C4-2B (cell line): Measurements from ENCODE around the gene CXCL13.
"Not testable (repeated sequence)": the region's sequence is repeated elsewhere in the genome, so short reads cannot be mapped to it uniquely, and the experiment has no call there.

Experiments
- H3K27ac ChIP-seq: fragments of 450-650 bp; 2 replicates; pipeline ENCODE4 v1.5.1; 2017
- ZFX ChIP-seq: fragments of 450-650 bp; IDR thresholded peaks from 2 replicates; pipeline ENCODE4 v1.6.1; 2017
- TF ChIP-seq, protein P1 (sequence below): fragments of 450-650 bp; conservative IDR thresholded peaks from 2 replicates; pipeline ENCODE4 v1.5.1; 2017; ENCODE audit warnings: mild to moderate bottlenecking

The CXCL13 gene

DNA sequence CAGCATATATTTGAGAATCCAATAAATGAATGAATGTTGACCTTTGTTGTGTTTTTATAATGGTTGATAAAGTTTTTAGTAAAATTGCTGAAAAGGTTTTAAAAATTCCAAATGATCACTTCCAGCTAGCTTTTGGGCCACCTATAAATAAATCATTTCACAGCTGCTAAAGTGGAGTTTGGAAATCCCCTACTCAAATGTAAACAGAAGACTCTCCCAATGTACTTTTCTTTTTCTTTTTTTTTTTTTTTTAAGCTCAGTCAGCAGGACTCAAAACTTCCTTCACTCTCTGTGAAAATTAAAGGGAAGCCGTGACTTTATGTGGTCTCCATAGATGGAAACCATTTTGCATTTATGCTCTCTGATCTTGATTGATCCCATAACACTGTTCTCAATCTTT, 45.2 kb downstream of the CXCL13 start:
- no peak overlapping the region for H3K27ac ChIP-seq
- TF ChIP-seq, protein P1, sequence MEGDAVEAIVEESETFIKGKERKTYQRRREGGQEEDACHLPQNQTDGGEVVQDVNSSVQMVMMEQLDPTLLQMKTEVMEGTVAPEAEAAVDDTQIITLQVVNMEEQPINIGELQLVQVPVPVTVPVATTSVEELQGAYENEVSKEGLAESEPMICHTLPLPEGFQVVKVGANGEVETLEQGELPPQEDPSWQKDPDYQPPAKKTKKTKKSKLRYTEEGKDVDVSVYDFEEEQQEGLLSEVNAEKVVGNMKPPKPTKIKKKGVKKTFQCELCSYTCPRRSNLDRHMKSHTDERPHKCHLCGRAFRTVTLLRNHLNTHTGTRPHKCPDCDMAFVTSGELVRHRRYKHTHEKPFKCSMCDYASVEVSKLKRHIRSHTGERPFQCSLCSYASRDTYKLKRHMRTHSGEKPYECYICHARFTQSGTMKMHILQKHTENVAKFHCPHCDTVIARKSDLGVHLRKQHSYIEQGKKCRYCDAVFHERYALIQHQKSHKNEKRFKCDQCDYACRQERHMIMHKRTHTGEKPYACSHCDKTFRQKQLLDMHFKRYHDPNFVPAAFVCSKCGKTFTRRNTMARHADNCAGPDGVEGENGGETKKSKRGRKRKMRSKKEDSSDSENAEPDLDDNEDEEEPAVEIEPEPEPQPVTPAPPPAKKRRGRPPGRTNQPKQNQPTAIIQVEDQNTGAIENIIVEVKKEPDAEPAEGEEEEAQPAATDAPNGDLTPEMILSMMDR, result no peak
- no peak for TF ChIP-seq ZFX

DNA sequence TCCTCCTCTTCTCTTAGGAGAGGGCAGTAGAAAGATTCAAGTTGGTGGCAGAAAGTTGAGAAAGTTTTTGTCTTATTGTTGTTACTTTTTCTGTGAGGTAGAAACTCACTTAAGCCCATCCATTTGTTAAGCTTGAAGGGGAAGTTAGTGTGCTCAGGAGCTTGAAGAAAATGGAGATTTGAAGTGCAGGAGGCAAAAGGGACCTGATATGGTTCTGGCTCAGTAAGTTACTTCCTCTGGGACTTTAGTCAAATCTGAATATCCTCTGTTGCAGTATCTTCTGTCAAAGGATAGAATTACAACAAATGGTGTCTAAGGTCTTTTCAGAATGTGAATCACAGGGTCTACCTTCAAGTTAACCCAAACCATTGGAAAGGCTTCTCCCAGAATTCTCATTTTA, 46.2 kb downstream of the CXCL13 start:
- TF ChIP-seq, protein P1, result no peak
- no peak for TF ChIP-seq ZFX
- H3K27ac ChIP-seq, result no peak overlapping the region

DNA sequence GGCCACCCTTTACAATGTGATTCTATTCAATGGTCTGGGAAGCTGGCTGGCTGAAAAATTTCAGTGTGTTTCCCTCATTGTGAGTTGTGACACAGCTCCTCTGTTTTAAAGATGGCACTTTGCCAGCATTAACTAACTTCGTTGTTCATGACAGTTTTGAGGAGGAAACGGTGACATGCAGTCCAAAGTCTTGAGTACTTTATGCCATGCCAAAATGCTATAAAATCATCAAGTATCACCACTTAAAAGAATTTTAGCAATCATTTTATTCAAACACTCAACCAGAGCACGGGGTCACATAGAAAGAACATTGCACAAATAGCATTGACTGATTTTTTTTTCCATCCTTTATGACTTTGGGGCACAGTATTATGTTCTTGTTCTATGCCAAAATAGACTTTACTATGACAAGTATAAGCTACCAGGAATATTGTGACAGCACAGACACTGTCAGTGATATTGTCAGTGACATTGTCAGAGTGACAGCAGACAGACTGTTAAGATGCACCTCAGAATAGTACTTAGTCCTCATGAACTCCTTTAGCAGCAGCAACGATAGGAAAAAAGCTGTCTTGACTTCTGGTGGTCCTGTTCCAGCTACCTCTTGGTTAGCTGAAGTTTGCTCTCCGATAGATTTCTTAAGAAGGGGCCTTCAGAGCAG, 46.7 kb downstream of the CXCL13 start:
- TF ChIP-seq ZFX, result no peak
- TF ChIP-seq, protein P1, result no peak
- H3K27ac ChIP-seq, result no peak overlapping the region

DNA sequence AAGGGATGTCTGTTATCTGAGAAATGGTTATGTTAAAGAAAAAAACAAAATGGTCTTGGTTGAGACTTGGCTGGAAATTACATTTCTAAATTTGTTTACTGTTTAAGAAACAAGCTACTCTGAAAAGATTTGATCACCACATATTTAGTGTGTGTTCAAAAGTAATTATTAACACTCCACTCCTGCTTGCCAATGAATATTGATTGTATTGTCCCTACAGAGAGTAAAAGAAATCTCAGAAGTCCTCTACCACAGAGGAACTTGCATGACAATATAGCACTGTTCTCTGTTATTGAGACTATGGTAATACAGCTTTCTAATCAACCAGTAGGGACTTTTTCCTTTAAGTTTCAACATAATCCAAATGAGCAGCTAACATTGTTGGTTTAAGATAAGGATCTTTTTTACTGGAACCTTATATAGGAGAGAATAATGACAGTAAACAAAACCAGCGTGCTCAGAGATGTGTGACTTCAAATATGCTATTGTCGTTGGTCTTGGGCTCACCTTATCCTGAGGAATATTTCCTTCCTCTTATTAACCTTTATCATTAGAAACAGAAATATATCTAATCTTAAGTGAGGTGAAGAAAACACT, 47.6 kb downstream of the CXCL13 start:
- no peak overlapping the region for H3K27ac ChIP-seq
- TF ChIP-seq, protein P1, result no peak

DNA sequence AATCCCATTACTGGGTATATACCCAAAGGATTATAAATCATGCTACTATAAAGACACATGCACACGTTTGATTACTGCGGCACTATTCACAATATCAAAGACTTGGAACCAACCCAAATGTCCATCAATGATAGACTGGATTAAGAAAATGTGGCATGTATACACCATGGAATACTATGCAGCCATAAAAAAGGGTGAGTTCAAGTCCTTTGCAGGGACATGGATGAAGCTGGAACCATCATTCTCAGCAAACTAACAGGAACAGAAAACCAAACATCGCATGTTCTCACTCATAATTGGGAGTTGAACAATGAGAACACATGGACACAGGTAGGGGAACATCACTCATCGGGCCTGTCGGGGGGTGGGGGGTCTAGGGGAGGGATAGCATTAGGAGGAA, 54.7 kb downstream of the CXCL13 start:
- H3K27ac ChIP-seq, result not testable (repeated sequence)
